ENCODE measurements around the gene TF.

The TF gene

DNA sequence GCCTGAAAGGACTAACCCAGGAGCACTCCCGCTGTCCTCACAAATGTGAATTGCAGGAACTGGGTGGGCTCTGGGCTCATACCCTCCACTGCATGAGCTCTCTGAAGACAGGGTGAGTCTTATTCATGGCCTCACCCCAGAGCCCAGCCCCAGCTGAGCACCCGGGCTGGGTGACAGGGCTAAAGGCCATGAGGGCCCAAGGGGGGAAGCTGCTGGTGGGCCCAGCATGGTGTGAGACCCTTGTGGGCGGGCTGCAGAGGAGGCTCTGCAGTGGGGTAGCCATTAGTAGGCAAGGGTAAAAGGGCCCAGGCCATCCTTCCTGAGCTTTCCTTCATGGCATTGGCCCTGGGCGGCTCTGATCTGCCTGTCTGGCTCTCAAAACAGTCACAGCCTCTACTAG, 89.8 kb downstream of the TF start:
- Histone ChIP-seq H3K9me3 (ENCODE audit: low read depth, low read length) (no peaks in the 10 kb centered on the region), H3K9ac (ENCODE audit: insufficient read length) (no peak overlapping the region), H3K36me3 (ENCODE audit: insufficient read depth, low read length) (no peaks in the 10 kb centered on the region), H3K4me3 (no peak overlapping the region), H3K27ac (no peak overlapping the region)
- DNase-seq (ENCODE audit: low read depth, low spot score) = no peak
- no peak for TF ChIP-seq FOXP2 (optimal IDR thresholded peaks at IDR 0.05; ENCODE audit: control extremely low read depth, extremely low read length, insufficient read depth)
- TF ChIP-seq POLR2AphosphoS5 (IDR thresholded peaks at IDR 0.05; ENCODE audit: borderline replicate concordance, low read depth, low read length) = no peak
- no peak for TF ChIP-seq EZH2 (IDR thresholded peaks at IDR 0.05)

DNA sequence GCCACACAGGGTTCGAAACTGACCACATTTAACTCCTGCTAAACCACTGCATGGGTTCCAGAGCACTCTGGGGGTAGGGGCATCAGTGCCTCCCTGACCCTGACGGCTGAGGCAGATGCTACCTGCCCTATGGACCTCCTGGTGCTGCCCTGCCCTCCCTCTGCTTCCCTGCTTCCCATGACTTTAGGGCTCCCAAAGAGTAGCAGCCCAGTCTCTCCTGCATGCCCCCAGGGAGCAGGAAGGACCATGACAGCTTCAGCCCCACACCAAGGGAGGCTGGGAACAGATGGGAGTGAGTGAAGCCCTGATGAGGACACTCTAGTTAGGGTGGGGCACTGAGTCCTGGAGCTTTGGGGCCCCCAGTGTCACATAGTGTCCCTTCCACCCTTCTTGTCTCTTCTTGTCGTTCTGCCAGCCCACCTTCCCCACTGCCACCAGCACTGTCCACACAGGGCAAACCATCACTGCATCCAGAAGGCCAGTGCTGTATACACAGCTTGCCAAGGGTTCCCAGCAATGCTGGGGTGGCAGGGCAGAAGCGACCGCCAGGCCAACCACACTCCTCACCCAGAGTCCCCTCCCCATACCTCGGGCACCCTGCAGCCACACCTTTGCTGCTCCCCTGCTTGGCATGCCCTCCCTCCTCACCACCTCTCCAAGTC, 90.4 kb downstream of the TF start:
- TF ChIP-seq FOXP2 (optimal IDR thresholded peaks at IDR 0.05; ENCODE audit: control extremely low read depth, extremely low read length, insufficient read depth) = no peak
- TF ChIP-seq POLR2AphosphoS5 (IDR thresholded peaks at IDR 0.05; ENCODE audit: borderline replicate concordance, low read depth, low read length) = no peak
- Histone ChIP-seq H3K9me3 (ENCODE audit: low read depth, low read length) (no peaks in the 10 kb centered on the region), H3K27ac (no peak overlapping the region), H3K36me3 (ENCODE audit: insufficient read depth, low read length) (no peaks in the 10 kb centered on the region), H3K4me3 (no peak overlapping the region), H3K9ac (ENCODE audit: insufficient read length) (no peak overlapping the region)
- no peak for DNase-seq (ENCODE audit: low read depth, low spot score)

DNA sequence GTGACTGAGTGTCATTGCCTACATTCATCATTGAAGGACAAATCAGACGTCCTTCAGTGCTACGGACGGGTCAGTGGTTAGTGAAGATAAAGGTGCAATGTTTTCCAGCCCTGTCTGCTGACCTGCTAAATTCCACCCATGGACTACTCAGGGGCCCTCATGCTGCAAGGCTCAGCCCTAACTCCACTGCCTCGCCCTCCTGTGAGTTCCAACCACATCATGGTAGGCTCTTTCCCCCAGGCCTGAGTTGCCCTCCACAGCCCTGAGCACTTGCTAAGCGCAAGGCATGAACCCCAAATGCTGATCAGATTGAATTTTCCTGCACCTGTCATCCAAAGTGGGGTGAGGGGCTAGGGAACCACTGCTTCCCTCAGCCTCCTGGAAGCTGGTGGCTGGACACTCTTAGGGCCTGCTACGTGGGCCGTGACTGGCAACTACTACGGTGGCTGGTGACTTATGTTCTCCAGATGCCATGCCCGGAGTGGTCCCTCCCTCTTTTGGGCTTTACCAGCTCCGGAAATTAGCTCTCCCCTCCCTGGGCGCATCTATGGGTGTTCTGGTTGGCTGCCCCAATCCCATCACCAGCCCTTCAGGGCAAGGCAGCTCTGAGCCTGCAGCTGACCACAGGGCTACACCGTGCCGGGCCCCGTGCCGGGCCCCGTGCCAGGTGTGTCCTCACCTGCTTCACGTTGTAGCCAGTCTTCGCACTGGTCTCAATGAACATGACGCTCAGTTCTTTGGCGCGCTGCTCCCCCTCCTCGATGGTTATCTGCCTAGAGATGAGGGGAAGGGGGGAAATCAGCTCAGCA, 91.5 kb downstream of the TF start:
- no peak for DNase-seq (ENCODE audit: low read depth, low spot score)

DNA sequence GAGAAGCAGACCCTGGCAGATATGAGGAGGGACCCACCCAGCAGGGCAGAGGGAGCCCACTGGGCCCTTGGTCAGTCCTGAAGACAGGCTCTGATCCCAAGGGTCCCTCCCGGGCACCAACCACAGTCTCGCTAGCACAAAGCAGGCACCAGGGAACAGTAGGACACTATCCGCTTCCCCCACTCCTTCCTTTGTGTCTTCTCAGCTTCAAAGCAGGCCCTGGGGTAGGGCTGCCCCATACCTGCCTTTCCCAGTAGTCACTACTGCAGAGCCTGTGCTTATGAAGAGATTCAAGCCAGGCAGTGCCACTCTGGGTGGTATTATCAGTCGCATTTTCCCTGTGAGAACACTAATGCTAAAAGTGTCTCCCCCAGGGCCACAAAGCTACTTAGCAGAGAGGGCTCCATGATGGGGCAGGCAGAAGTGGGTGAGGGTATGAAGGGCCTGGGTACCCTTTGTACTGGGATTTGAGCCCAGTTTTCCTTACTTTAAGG, 92.2 kb downstream of the TF start:
- no peak overlapping the region for H3K4me3 ChIP-seq
- H3K9ac ChIP-seq (ENCODE audit: insufficient read length) = no peak overlapping the region
- no peaks in the 10 kb centered on the region for H3K36me3 ChIP-seq (ENCODE audit: insufficient read depth, low read length)
- no peak for DNase-seq (ENCODE audit: low read depth, low spot score)
- no peak overlapping the region for H3K27ac ChIP-seq
- no peaks in the 10 kb centered on the region for H3K9me3 ChIP-seq (ENCODE audit: low read depth, low read length)
- TF ChIP-seq EZH2 (IDR thresholded peaks at IDR 0.05) = no peak
- no peak for TF ChIP-seq POLR2AphosphoS5 (IDR thresholded peaks at IDR 0.05; ENCODE audit: borderline replicate concordance, low read depth, low read length)
- TF ChIP-seq FOXP2 (optimal IDR thresholded peaks at IDR 0.05; ENCODE audit: control extremely low read depth, extremely low read length, insufficient read depth) = no peak

More for the DNA sequence above, 91.5 kb downstream of the TF start:
- Histone ChIP-seq H3K9me3 (ENCODE audit: low read depth, low read length) (no peaks in the 10 kb centered on the region), H3K36me3 (ENCODE audit: insufficient read depth, low read length) (no peaks in the 10 kb centered on the region), H3K27ac (no peak overlapping the region), H3K9ac (ENCODE audit: insufficient read length) (no peak overlapping the region), H3K4me3 (no peak overlapping the region)
- TF ChIP-seq FOXP2 (optimal IDR thresholded peaks at IDR 0.05; ENCODE audit: control extremely low read depth, extremely low read length, insufficient read depth) (no peak), EZH2 (IDR thresholded peaks at IDR 0.05) (no peak), POLR2AphosphoS5 (IDR thresholded peaks at IDR 0.05; ENCODE audit: borderline replicate concordance, low read depth, low read length) (no peak)

DNA sequence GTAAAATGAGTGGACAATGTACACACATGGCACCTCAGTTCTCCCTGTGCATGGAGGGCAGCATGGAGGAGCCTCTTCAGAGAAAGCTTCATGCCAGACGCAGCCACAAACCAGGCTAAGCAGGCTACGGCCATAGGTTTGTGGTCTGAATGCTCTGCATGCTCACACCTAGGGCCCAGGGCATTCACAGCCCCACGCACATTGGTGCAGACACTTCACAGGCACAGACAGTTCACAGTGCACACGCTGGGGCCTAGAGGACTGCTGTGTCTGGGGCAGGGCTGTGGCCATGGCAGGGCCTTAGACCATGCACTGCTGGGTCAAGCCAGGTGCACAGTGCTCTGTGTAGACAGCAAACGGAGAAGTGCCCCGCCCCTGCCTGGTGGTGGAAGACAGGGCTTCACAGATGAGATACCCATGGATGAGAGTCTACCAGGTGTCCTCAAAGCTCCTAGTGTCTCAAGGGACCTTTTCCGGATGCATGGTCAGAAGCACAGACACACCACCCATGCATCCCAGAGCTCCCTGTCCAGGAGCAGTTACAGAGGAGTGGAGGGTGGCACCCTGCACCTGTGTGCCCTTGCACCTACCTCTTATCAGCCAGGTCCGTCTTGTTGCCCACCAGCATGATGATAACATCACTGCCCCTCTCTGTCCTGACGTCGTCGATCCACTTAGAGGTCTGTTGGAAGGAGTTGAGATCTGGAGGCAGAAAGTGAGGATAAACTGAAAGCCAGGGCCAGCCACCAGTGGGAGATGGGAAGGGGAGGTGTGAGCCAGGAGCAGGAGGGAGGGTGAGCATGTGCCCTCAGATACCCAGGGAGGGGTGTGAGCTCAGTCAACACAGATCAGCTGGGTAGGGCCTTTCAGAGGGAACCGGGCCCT, 93.0 kb downstream of the TF start:
- no peak overlapping the region for H3K27ac ChIP-seq
- no peaks in the 10 kb centered on the region for H3K9me3 ChIP-seq (ENCODE audit: low read depth, low read length)
- TF ChIP-seq FOXP2 (optimal IDR thresholded peaks at IDR 0.05; ENCODE audit: control extremely low read depth, extremely low read length, insufficient read depth) (no peak), POLR2AphosphoS5 (IDR thresholded peaks at IDR 0.05; ENCODE audit: borderline replicate concordance, low read depth, low read length) (no peak), EZH2 (IDR thresholded peaks at IDR 0.05) (no peak)
- H3K9ac ChIP-seq (ENCODE audit: insufficient read length) = no peak overlapping the region
- no peak overlapping the region for H3K4me3 ChIP-seq
- H3K36me3 ChIP-seq (ENCODE audit: insufficient read depth, low read length) = no peaks in the 10 kb centered on the region
- no peak for DNase-seq (ENCODE audit: low read depth, low spot score)

DNA sequence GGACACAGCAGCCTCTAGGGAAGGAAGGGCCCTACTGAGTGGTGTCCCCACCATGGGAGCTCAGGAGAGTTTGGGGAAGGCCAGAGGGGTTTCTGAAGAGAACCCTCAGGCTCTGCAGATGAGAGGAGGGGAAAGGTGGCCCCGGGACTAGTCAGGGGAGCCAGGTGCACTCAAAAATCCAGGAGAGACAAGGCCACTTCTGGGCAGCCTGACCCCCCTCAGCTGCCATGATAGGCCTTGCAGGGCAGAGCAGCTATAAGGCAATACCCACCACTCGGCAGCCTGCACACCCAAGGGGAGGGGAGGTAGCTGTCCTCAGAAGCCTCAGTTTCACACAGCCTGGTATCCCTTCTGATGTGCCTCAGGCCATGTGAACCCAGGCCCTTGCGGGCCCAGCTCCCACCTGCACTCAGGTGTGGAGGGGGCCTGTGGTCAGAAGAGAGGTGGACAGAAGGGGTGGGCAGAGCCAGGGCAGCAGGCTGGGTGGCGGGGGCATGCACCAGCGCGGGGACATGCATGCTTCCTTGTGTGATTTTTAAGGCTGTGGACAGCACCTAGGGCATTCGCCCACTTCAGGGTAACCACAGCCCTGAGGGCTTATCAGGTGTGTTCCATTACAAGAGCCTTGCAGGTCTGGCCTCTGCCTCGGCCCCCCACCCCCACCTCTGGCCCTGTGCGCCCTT, 94.0 kb downstream of the TF start:
- Histone ChIP-seq H3K9me3 (ENCODE audit: low read depth, low read length) (no peaks in the 10 kb centered on the region), H3K9ac (ENCODE audit: insufficient read length) (no peak overlapping the region), H3K4me3 (no peak overlapping the region), H3K36me3 (ENCODE audit: insufficient read depth, low read length) (no peaks in the 10 kb centered on the region), H3K27ac (no peak overlapping the region)
- DNase-seq (ENCODE audit: low read depth, low spot score) = no peak
- no peak for TF ChIP-seq POLR2AphosphoS5 (IDR thresholded peaks at IDR 0.05; ENCODE audit: borderline replicate concordance, low read depth, low read length)
- TF ChIP-seq FOXP2 (optimal IDR thresholded peaks at IDR 0.05; ENCODE audit: control extremely low read depth, extremely low read length, insufficient read depth) = no peak
- TF ChIP-seq EZH2 (IDR thresholded peaks at IDR 0.05) = no peak

DNA sequence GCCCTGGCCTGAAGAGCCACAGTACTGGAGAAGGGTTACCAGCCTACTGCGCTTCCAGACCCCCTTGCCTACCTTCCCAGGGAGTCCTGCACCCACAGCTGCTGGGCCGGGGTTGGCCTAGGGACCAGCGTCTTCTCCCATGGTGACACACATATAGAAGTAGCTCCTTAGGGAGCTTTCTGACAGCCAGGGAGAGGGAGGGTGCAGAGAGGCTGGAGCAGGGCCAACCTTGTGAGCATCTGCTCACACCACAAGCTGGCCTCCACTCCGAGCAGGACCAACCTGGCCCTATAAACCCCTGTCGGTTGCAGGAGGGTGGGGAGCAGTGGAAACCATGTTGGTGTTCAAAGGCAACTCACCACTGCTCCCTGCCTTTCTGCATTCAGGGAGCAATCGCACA, 94.6 kb downstream of the TF start:
- H3K36me3 ChIP-seq (ENCODE audit: insufficient read depth, low read length) = no peaks in the 10 kb centered on the region
- TF ChIP-seq POLR2AphosphoS5 (IDR thresholded peaks at IDR 0.05; ENCODE audit: borderline replicate concordance, low read depth, low read length) (no peak), FOXP2 (optimal IDR thresholded peaks at IDR 0.05; ENCODE audit: control extremely low read depth, extremely low read length, insufficient read depth) (no peak), EZH2 (IDR thresholded peaks at IDR 0.05) (no peak)

More for the DNA sequence above, 94.6 kb downstream of the TF start:
- Histone ChIP-seq H3K9ac (ENCODE audit: insufficient read length) (no peak overlapping the region), H3K9me3 (ENCODE audit: low read depth, low read length) (no peaks in the 10 kb centered on the region), H3K4me3 (no peak overlapping the region), H3K27ac (no peak overlapping the region)
- DNase-seq (ENCODE audit: low read depth, low spot score) = no peak
